ENCODE results near the gene PIEZO1. TPM values are rescaled to one million over a fixed set of nuclear protein-coding genes. Genes with fewer than 3 reads are reported as not detected.

The PIEZO1 gene
- total and polyA plus RNA-seq, 9 of the 15 experiments (the other 6 are each of a cell fraction or from before 2014, with no cell fraction given) = 3.6 to 432 (median 131) TPM

DNA sequence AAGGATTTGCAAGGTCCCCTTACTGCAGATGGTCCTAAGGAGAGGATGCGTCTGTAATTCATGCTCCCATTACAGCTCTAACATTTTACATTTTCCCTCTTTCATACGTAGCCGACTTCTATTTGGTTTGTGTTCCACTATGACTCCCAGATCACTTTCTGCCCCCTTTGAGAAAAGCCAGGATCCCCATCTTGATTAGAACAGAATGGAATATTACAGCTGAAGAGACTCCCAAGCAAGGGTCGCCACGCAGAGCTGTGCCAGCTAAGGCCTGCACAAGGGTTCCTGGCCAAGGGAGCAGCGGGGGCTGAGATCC is 15.2 kb upstream of the PIEZO1 start (continued):
- TF ChIP-seq ZBTB40 (IDR thresholded peaks at IDR 0.05) (0 out of 2 replicates have a peak, but pooled peaks have one; percentile 58), ZBTB40 (CRISPR knock-in tag; IDR thresholded peaks at IDR 0.05) (no peak), ARHGAP35 (IDR thresholded peaks at IDR 0.05; ENCODE audit: partially characterized antibody) (no peak), NR1H2 (CRISPR knock-in tag; IDR thresholded peaks at IDR 0.05) (no peak), ZC3H4 (CRISPR knock-in tag; IDR thresholded peaks at IDR 0.05; ENCODE audit: borderline replicate concordance) (no peak), IFI16 (CRISPR knock-in tag; IDR thresholded peaks at IDR 0.05) (no peak), GTF3C2 (IDR thresholded peaks at IDR 0.05; ENCODE audit: borderline replicate concordance, extremely low read depth, insufficient read length) (no peak), EGR1 (conservative IDR thresholded peaks at IDR 0.05) (no peak), RAD21 (CRISPR knock-in tag; conservative IDR thresholded peaks at IDR 0.05 in 1 of 2, IDR thresholded peaks at IDR 0.05 in 1 of 2) (no peak)
- TF ChIP-seq, protein P1, sequence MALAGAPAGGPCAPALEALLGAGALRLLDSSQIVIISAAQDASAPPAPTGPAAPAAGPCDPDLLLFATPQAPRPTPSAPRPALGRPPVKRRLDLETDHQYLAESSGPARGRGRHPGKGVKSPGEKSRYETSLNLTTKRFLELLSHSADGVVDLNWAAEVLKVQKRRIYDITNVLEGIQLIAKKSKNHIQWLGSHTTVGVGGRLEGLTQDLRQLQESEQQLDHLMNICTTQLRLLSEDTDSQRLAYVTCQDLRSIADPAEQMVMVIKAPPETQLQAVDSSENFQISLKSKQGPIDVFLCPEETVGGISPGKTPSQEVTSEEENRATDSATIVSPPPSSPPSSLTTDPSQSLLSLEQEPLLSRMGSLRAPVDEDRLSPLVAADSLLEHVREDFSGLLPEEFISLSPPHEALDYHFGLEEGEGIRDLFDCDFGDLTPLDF (CRISPR knock-in tag; IDR thresholded peaks at IDR 0.05) = no peak; the same call in 1 of the 2 replicates
- TF ChIP-seq, protein P2, sequence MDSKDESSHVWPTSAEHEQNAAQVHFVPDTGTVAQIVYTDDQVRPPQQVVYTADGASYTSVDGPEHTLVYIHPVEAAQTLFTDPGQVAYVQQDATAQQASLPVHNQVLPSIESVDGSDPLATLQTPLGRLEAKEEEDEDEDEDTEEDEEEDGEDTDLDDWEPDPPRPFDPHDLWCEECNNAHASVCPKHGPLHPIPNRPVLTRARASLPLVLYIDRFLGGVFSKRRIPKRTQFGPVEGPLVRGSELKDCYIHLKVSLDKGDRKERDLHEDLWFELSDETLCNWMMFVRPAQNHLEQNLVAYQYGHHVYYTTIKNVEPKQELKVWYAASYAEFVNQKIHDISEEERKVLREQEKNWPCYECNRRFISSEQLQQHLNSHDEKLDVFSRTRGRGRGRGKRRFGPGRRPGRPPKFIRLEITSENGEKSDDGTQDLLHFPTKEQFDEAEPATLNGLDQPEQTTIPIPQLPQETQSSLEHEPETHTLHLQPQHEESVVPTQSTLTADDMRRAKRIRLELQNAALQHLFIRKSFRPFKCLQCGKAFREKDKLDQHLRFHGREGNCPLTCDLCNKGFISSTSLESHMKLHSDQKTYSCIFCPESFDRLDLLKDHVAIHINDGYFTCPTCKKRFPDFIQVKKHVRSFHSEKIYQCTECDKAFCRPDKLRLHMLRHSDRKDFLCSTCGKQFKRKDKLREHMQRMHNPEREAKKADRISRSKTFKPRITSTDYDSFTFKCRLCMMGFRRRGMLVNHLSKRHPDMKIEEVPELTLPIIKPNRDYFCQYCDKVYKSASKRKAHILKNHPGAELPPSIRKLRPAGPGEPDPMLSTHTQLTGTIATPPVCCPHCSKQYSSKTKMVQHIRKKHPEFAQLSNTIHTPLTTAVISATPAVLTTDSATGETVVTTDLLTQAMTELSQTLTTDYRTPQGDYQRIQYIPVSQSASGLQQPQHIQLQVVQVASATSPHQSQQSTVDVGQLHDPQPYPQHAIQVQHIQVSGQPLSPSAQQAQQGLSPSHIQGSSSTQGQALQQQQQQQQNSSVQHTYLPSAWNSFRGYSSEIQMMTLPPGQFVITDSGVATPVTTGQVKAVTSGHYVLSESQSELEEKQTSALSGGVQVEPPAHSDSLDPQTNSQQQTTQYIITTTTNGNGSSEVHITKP (IDR thresholded peaks at IDR 0.05; ENCODE audit: partially characterized antibody) = peak; percentile 16
